ENCODE measurements around the gene B4GALNT3.

B4GALNT3 gene

GRCh38 chr12:538731-539539, 79.2 kb downstream of the B4GALNT3 start:
- no peak overlapping the region for H3K4me3 Mint-ChIP-seq
- no peak for TF ChIP-seq CTCF (IDR thresholded peaks at IDR 0.05)
- no peaks in the 10 kb centered on the region for H3K36me3 Mint-ChIP-seq (ENCODE audit: low read depth)
- H3K27me3 Mint-ChIP-seq (ENCODE audit: low read depth, poor library complexity), result no peaks in the 10 kb centered on the region
- no peak for DNase-seq
- no peak overlapping the region for H3K27ac Mint-ChIP-seq
- H3K4me1 Mint-ChIP-seq, result peaks cover 36% of the 10 kb centered on the region
- no peaks in the 10 kb centered on the region for H3K9me3 Mint-ChIP-seq

GRCh38 chr12:539540-540310, 80.0 kb downstream of the B4GALNT3 start:
- Mint-ChIP-seq H3K4me3 (peak overlapping the region; percentile 56), H3K27ac (no peak overlapping the region), H3K9me3 (no peaks in the 10 kb centered on the region), H3K27me3 (ENCODE audit: low read depth, poor library complexity) (peaks cover 8% of the 10 kb centered on the region), H3K36me3 (ENCODE audit: low read depth) (no peaks in the 10 kb centered on the region), H3K4me1 (peaks cover 43% of the 10 kb centered on the region)
- DNase-seq, result no peak
- no peak for TF ChIP-seq CTCF (IDR thresholded peaks at IDR 0.05)

GRCh38 chr12:541676-542324, 82.1 kb downstream of the B4GALNT3 start:
- Mint-ChIP-seq H3K4me3 (peak overlapping the region; percentile 41), H3K27me3 (ENCODE audit: low read depth, poor library complexity) (peaks cover 13% of the 10 kb centered on the region), H3K27ac (peak overlapping the region; percentile 92), H3K4me1 (peaks cover 49% of the 10 kb centered on the region), H3K36me3 (ENCODE audit: low read depth) (no peaks in the 10 kb centered on the region), H3K9me3 (no peaks in the 10 kb centered on the region)
- no peak for TF ChIP-seq CTCF (IDR thresholded peaks at IDR 0.05)
- DNase-seq, result no peak

- Mint-ChIP-seq H3K4me1 (peaks cover 49% of the 10 kb centered on the region), H3K9me3 (no peaks in the 10 kb centered on the region), H3K4me3 (peak overlapping the region; percentile 41), H3K36me3 (ENCODE audit: low read depth) (no peaks in the 10 kb centered on the region), H3K27me3 (ENCODE audit: low read depth, poor library complexity) (peaks cover 13% of the 10 kb centered on the region), H3K27ac (peak overlapping the region; percentile 92)
- TF ChIP-seq CTCF (IDR thresholded peaks at IDR 0.05), result no peak
- peak; percentile 46 for DNase-seq
Observed at GRCh38 chr12:542395-543113, 82.8 kb downstream of the B4GALNT3 start.

- no peak overlapping the region for H3K4me3 Mint-ChIP-seq
- peaks cover 13% of the 10 kb centered on the region for H3K27me3 Mint-ChIP-seq (ENCODE audit: low read depth, poor library complexity)
- H3K9me3 Mint-ChIP-seq, result no peaks in the 10 kb centered on the region
- H3K27ac Mint-ChIP-seq, result peak overlapping the region; percentile 92
- H3K36me3 Mint-ChIP-seq (ENCODE audit: low read depth), result no peaks in the 10 kb centered on the region
- TF ChIP-seq CTCF (IDR thresholded peaks at IDR 0.05), result no peak
- peak; percentile 16 for DNase-seq
- H3K4me1 Mint-ChIP-seq, result peaks cover 49% of the 10 kb centered on the region
Observed at GRCh38 chr12:543114-543451, 83.3 kb downstream of the B4GALNT3 start.

Data from nephron progenitor cell (in vitro differentiated cells).